Right forelimb (tissue), 1 donor: Measurements from ENCODE around the gene BDKRB1.
A peak's percentile ranks its signal among the peaks of the same experiment; 100 is the strongest.

Experiments
- DNase-seq: peaks from one replicate; pipeline ENCODE4 v3.0.0-alpha.2; 2018

The BDKRB1 gene

DNA sequence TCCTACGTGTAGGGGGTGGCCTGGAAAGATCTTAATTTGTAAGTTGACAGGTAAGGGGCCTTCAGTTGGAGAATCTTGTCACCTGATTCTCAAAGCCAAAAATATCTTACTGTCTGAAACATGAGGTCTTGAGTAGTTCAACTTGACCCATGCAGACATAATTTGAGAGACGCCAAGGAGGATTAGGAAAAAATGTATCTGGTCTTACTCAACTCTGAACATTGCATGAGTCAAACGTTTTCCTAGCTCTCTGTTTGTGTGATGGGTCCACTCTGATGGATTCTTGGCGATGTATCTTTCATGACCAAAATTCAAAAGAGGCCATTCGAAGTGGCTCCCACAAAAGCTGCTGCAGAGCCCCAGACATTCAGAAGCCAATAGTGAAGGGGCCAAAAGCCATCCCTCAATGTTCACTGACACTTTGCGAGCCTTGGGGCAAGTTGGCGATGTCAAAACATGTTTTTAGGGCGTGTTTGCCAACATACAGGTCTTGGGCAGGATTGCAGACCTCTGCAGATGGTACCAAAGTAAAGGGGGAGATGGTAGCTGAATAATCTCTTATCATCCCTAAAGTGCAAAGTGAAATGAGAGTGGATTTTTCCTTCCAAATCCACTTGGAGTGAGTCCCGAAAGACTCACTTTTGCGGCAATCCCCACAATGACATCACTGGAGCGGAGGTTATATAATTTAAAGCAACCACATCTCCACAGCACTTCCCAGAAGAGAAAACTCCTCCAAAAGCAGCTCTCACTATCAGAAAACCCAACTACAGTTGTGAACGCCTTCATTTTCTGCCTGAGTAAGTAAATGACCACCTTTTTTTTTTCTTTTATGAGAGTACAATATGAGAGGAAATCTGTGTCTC lies at the start of gene BDKRB1:
TSS of gene BDKRB1 (plus strand) at position 710 of the 866 bp plus-strand sequence. CDS start 7,473 bp downstream, outside the sequence.
- DNase-seq = no peak

DNA sequence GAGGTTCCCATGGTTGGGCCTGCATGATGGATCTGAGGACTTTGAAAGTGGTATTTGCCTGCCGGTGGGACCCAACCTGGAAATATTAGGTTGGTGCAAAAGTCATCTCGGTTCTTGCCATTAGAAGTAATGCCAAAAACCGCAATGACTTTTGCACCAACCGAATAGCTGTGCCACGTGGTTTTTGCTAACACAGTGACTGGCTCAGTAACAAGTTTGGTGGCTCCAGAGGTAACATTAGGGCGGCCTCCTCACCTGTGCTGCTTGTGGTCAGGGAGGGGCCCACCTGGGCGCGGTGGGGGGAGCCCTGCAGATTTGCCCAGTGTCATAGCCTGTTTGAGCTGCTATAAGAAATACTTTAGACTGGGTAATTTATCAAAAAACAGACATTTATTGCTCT lies 49.5 kb upstream of the BDKRB1 start:
- no peak for DNase-seq

DNA sequence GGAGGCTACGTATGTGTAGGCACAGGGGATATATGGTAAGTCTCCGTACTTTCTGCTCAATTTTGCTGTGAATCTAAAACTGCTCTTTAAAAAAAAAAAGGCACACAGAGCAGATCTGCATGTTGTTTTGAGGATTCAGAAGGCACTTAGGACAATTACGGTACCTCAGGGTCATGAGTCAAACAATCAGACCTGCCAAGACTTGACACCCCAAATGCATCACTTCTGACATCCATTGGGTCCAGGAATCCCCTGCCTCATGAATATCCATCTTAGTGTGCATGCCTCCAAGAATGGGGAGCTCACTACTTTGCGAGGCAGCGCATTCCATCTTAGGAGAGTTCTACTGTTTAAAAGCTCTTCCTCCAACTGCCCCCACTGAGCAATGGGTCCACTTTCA lies 48.3 kb upstream of the BDKRB1 start:
- DNase-seq = no peak

DNA sequence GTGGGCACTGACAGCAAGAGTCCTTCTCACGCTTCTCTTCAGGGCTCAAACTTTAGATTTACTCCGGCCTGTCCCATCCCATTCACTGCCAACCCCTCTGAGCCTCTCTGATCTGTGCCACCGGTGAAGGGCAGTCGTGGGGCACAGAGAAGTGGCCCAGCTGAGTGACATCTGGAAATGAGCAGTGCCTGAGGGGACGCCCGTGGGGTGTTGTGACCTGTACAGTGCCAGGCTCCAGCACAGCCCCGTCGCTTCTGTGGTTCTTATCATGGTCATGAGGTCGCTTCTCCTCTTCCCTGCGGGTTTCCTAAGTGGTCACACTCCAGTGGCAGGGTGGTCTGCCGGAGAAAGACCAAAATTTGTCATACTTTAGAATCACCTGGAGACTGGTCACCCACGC lies 47.3 kb upstream of the BDKRB1 start:
- DNase-seq = no peak

DNA sequence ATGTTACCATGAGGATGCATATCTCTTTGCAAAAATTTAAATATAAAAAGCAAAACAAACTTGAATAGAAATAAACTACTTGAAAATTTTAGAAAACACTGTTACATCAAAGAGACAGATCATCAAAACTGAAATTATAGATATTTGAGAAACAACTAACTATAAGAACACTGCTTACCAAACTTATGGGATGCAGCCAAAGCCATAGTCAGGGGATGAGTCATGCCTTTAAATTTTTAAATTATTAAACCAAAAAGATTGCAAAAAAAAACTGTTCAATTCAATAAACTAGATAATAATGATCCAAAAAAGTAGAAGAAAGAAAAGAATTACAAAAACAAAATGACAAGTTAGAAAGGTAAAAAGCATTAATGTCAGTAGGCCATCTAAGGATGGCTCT lies 43.9 kb upstream of the BDKRB1 start:
- DNase-seq = no peak

DNA sequence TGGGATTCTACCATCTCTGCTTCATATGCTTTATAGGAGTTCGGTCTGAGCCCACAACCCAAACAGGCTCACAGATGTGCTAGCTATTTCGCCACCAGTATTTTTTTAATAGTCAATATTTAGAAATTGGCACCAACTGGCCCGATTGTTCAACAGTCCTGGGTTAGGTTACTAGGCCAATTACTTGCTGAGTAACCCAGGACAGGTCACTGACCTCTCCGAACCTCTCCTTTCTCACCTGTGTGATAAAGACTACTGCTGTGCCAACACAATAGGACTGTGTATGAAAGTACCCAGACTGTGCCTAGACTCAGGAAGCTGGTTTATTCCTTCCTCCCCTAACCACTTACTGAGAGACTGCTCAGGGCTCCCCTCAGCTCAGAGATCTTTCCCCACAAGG lies 43.1 kb upstream of the BDKRB1 start:
- DNase-seq = no peak

DNA sequence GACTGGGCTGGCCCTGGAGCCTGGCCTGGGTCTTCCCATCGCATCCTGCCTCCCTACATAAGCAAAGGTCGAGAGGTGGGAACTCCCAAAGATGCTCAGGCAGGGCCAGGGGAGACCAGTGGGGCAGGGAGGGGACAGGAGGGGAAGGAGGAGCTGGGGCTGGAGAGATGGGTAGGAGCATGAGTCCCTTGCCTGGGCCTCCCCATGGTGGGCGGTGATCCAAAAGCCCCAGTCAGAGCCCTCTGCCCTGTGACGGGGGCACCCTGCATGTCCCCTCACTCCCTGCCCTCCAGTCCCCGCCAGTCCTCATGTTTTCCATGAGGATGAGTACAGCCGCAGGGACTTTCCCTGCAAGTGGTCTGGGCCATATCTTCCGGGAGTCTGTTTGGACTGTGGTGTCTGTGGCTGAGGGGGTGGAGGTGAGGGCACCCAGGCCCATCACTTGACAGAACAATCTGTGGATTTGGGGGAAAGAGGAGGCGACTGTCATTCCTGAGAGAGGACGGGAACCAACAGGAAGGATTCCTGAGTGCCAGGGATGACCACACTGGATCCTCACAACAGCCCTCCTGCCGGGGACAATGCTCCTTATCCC lies 42.0 kb upstream of the BDKRB1 start:
- DNase-seq = no peak

DNA sequence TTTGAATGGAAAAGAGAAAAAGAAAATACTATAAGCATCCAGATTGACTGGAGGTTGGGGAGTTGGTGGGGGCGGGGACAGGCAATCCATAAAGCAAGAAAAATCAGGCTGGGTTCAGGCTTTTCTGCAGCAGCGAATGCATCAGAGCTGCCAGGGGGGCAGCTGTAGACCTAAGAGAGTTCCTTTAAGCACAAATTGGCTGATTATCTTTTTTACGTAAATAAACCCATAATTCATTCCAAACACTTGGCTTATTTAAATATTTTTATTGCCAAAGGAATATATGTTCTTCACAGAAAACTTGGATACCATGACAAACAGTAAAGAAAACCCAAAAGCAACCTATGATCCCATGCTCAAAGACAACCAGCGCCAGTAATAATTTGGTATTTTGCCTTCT lies 41.2 kb upstream of the BDKRB1 start:
- DNase-seq = no peak

DNA sequence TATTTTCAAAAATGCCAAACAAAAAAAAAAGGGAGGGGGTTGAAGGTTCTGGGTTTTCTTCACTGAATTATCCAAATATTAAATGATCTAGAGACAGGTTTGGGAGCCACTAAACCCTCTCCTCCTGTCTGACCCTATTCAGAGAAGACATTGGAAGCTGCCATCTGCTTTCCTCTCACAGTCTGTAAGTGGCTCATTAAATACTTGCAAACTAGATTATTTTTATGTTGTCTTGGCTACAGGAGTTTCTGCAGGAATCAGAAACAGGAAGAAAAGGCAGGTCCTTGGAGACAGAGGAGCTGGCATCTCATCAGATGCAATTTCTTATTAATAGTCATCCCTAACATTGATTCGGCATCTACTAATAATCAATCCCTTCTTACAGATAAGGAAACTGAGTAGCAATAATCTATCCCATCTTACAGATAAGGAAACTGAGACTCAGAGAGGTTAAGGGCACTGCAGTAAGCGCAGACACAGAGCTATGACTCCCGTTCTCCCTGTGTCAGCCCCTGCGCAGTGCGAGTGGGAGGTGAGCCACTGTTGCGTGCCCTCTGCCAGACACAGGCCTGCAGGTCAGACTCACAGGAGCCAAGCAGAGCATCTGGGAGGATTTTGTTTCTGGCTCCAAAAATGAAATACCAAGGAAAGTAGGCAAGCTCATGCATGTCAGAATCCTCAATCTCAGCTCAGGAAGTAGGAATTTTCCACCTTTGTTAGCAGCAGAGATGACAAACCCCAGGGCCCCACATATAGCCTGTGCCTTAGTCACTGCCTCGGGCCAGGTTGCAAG lies 40.4 kb upstream of the BDKRB1 start:
- no peak for DNase-seq

DNA sequence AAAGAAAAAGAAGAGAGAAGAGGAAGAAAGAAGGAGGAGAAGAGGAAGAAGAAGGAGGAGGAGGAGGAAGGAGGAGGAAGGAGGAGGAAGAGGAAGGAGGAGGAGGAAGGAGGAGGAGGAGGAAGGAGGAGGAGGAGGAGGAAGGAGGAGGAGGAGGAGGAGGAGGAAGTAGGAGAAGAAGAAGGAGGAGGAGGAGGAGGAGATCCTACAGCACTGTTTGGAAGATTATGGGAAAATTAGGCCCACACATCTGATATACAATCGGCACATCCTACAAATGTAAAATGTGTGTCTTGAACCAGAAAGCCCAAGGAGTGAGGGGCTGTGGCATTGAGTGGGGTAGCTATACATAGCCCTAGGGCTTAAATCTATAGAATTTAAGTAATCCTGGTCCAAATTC lies 39.4 kb upstream of the BDKRB1 start:
- DNase-seq = no peak

DNA sequence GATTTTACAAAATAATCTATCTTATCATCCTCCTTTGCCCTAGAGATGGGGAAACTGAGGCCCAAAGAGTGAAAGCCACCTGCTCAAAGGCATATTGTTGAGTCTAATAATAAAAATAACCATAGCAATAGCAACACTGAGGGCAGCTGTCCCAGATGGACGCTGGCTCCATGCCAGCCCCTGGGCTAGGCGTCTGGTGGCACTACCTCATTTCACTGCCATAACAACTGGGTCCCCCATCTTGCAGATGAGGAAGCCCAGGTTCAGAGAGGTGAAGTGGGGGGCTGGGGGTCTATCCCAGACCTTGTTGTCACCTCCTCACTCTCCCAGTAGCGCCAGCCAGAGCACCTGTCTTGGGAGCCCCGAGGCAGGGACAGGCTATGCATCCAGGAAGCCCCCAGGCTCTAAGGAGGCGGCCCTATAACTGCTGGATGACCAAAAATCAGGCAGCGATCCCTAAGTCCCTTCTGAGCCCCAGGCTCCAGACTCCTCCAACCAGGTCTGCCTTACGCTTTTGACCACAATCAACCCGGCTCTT lies 38.6 kb upstream of the BDKRB1 start:
- no peak for DNase-seq

DNA sequence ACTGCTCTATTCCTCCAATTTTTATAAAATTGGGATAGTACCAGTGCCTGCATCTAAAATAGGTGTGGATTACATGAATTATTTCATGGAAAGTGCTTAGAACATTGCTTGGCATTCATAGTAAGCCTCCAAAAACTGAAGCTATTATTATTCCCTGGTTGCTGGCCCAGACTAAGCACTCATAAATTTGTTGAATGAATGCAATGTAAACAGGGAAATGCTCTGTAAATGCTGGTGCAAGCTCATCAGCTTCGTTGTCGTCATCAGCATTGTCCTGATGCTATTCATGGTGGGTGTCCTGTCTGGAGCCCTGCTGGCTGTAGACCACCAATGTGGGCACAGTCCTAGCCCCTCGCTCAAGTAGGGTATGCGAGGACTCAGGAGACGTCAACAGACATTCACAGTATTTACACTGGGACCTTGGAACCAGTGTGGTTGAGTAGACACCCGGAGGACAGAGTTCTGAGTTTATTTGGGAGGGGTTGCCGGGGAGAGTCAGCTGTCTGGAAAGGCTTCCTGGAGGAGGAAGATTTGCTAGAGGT lies 34.8 kb upstream of the BDKRB1 start:
- DNase-seq = no peak

DNA sequence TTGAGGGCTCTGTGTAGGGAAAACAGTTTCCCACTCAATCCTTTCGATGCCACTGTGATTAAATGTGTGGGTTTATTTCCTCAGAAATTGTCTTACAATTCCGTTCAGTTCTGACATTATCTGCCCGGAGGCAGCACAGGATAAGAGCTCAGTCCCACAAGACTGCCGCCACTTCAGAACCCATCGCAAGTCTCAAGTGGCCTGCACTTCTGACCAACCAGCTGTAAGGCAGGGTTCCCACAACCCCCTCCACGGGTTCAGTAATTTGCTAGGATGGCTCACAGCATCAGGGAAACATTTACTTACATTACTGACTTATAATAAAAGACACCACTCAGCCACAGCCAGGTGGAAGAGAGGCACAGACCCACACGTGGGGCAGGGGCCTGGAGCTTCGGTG lies 34.2 kb upstream of the BDKRB1 start:
- no peak for DNase-seq

DNA sequence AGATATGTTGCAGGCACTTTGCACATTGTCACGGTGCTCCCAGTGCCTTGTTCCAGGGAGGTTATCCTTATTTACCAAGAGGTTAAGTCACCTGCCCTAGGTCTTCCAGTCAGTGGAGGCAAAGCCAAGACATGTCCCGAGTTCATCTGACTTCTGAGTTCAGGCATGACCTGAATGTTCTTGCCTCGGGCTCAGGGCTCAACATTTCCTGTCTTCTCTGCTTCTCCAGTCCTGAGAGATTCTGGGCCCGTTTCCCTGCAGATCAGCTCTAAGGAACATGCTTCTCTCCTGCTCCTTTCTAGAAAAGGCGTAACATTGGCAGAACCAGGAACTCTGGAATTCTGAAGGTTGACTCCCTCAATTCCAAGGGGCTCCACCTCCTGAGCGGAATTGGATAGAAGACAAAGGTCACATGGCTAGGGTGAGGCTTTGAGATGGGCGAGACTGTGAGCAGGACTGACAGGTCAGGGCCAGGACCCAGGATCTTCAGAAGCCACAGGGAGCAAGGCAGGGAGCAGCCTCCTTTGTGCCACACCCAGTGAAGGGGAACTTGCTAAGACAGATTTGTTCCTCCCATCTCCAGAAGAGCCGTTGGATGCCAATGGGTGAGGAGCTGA lies 31.4 kb upstream of the BDKRB1 start:
- DNase-seq = no peak

DNA sequence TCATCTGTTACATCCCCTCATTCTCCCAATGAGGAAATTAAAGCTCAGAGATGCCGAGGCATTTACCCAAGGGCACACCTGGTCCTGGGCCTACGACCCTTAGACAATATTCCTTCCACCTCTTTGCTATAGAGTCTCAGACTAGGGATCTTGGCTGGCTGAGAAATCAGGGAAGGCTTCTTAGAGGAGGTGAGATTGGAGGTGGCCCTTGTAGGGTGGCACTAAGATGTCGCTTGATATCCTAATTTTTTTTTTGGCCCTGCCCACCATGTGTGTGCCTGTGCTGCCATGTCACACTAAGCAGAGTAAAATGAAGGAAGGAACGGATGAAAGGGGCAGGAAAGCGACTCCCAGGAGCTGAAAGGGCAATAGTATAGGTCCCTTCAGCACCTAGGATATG lies 30.8 kb upstream of the BDKRB1 start:
- no peak for DNase-seq

DNA sequence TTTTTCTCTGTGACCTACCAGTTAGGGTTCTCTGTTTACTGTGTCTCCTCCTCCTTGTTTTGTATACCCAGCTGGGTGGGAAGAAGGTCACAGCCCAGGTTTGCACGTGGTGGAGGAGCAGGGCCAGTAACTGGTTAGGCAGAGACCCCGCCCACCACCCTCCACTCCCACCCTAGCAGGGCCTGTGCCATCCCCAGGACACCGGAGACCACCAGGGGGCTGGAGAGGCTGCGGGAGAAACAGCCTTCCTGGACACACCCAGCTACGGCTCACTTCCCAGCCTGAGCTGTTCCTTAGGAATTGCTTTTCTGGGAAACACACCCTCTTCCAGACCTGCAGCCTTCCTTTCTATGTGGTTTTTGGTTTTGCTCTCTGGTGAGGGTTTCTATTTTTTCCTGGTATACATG lies 30.3 kb upstream of the BDKRB1 start:
- peak; percentile 71 for DNase-seq

DNA sequence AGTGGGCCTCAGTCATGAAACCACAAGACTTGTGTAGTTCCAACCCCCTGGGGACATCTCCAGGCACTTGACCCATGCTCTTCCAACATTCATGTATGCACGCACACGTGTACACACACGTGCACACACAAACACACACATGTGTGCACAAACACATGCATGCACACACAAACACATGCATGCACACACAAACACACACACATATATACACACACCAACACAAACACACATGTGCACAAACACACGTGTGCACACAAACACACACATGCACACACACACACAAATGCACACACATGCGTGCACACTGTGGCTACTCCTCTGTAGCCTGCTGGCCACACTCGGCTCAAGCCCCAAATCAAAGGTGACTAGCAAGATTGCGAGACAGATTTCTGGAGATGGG lies 28.6 kb upstream of the BDKRB1 start:
- DNase-seq = no peak

DNA sequence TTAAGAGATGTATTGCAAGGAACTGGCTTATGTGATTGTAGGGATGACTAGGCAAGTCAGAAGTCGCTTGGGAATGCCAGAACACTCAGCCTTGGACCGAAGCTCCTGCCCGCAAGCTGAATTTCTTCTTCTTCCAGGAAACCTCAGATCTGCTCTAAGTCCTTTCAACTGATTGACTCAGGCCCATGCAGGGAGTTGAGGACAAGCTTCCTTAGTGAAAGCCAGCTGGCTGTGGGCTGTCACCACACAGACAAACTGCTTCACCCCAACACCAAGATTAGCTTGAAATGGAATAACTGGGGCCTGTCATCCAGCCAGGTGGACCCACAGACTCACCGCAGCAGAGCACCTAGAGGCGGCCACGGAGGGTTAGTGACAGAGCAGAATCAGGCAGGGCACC lies 26.7 kb upstream of the BDKRB1 start:
- DNase-seq = no peak

DNA sequence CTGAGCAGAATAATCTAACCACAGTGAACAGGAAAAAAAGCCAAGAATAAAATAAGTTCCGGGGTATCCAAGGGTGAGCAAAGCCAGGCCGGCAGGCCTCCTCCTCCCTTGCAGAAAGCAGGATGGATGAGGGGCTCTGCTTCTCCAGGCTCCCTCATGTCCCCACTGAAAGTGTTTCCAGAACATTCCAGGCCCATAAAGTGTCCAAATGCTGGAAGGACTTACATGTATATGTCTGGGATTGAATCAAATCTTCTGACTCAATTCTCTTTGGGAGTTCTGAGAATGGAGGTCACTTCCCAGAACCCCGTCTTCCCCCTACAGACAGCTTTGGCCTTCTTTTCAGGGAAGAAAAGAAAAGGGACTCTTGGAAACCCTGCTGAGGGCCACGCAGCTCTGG lies 25.0 kb upstream of the BDKRB1 start:
- no peak for DNase-seq

DNA sequence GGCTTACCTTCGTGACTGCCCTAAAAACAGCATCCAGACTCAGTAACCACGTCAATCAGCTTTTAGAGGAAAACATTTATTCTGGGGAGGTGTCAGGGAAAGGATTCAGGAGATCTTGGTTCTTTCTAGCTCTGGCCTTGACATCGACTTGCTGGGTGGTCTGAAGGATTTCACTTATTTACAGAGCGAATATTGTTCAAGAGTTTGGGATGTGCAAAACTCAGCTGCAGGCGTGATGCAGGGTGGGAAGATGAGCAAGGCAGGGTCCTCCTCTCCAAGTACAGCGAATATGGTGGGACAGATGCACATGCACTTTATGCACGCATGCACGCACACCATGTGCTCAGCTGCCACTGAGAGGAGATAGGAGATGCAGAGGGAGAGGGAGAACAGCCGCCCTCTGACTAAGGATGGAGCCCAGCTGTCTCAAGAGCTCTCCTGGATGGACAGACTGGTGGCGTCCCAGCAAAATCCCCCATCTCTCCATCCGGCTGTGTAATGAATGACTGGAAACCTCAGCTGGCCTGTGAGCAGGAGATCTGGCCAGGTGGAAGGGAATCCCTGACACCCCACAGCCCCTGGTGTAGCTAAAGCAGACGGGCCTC lies 24.4 kb upstream of the BDKRB1 start:
- no peak for DNase-seq

DNA sequence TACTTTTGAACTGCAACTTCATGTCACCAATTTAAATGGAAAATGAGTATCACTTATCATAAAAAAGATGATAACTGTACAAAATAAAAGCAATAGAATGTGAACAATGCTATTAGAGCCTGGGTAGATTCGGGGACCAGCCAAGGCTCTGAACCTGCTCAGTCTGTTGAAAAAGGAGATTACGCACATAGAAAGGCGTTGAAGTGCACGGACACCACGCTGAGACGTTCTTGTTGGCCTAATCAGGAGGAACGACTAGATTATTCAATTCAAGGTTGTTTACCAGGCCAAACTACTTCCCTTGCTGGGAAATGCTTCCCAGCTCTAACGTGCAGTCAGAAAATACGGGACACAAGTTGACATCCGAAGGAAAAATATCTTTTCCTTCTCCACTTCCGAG lies 23.5 kb upstream of the BDKRB1 start:
- DNase-seq = no peak

DNA sequence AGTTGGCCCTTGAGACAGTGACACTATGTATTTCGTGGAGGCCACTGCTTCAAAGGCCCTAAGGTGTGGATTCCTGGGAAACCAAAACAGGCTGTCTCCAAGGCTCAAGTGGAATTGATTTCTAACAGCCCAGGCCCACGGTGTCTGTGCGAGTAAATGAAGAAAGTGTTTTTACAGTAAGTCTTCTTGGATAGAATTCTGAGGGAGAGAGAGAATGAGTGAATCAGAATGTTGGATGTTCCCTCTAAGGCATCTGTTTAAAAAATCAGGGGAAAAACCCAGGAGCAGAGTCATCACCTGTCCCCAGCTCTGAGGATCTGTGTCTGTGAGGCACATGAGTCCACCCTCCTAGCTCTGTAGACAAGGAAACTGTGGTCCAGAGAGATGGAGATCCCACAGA lies 22.3 kb upstream of the BDKRB1 start:
- no peak for DNase-seq
